ENCODE measurements around the gene HOXC9.

The HOXC9 gene

DNA sequence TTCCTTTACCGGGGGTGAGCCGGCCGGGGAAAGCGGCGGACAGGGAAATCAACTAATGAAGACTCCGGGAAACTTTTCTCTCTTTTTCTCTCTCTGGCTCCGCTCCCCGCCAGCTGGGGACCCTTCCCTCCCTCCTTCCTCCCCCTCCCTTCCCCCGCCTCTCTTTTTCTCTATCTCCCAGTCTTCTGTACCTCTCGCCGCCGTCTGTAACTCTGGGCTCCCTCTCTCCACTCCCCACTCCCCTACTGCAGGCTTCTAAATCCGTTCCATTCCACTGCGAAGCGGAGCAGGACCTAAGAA lies 33.9 kb upstream of the HOXC9 start:
- H3K9ac ChIP-seq: no peak overlapping the region
- no peaks in the 10 kb centered on the region for H3K79me2 ChIP-seq
- H3K4me2 ChIP-seq (ENCODE audit: low read length): no peak overlapping the region
- no peak overlapping the region for H3K27ac ChIP-seq
- no peak overlapping the region for H2AFZ ChIP-seq
- H3K4me3 ChIP-seq (ENCODE audit: low read depth, low read length): no peak overlapping the region
- H3K4me1 ChIP-seq: no peaks in the 10 kb centered on the region
- no peaks in the 10 kb centered on the region for H3K9me3 ChIP-seq (ENCODE audit: control insufficient read depth, low read length)
- H3K27me3 ChIP-seq (ENCODE audit: control insufficient read depth, insufficient read depth, low read length): peaks cover 46% of the 10 kb centered on the region
- TF ChIP-seq CTCF (IDR thresholded peaks at IDR 0.05): no peak
- no peaks in the 10 kb centered on the region for H3K36me3 ChIP-seq (ENCODE audit: control insufficient read depth, insufficient read depth, low read length)

GRCh38 chr12:53966385-53967133 lies 33.4 kb upstream of the HOXC9 start:
- H3K4me1 ChIP-seq: no peaks in the 10 kb centered on the region
- no peaks in the 10 kb centered on the region for H3K36me3 ChIP-seq (ENCODE audit: control insufficient read depth, insufficient read depth, low read length)
- peaks cover 46% of the 10 kb centered on the region for H3K27me3 ChIP-seq (ENCODE audit: control insufficient read depth, insufficient read depth, low read length)
- no peaks in the 10 kb centered on the region for H3K9me3 ChIP-seq (ENCODE audit: control insufficient read depth, low read length)
- H3K4me2 ChIP-seq (ENCODE audit: low read length): no peak overlapping the region
- H3K4me3 ChIP-seq (ENCODE audit: low read depth, low read length): no peak overlapping the region
- H3K27ac ChIP-seq: no peak overlapping the region
- no peak overlapping the region for H3K9ac ChIP-seq
- no peaks in the 10 kb centered on the region for H3K79me2 ChIP-seq
- no peak for TF ChIP-seq CTCF (IDR thresholded peaks at IDR 0.05)
- H2AFZ ChIP-seq: no peak overlapping the region

DNA sequence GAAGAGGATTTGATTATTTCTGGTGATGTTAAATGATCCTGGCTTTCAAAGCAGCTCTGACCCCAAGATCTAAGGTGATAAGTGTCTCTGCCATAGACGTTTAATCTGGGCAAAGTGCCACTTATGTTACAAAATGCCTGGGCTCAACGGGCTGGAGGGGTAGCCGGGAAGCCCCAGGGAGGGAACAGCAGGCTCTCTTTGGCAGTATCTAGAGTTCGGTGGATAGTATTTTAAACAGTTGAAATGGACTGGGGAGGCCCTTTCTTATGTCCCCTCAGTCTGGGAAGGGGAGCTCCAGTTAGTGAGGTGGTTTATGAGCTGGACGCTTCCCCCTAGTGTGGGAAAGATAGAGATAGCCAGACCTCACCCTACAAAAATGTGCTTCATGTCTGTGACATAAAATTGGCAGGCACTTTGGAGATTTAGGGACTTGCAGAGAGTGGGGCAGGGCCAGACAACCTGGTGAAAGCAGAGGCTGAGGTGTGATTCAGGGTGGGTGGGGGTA lies 32.5 kb upstream of the HOXC9 start:
- TF ChIP-seq CTCF (IDR thresholded peaks at IDR 0.05): no peak
- no peak overlapping the region for H3K27ac ChIP-seq
- H3K9ac ChIP-seq: no peak overlapping the region
- no peaks in the 10 kb centered on the region for H3K4me1 ChIP-seq
- peaks cover 41% of the 10 kb centered on the region for H3K27me3 ChIP-seq (ENCODE audit: control insufficient read depth, insufficient read depth, low read length)
- H2AFZ ChIP-seq: no peak overlapping the region
- no peaks in the 10 kb centered on the region for H3K79me2 ChIP-seq
- no peak overlapping the region for H3K4me2 ChIP-seq (ENCODE audit: low read length)
- H3K9me3 ChIP-seq (ENCODE audit: control insufficient read depth, low read length): no peaks in the 10 kb centered on the region
- no peaks in the 10 kb centered on the region for H3K36me3 ChIP-seq (ENCODE audit: control insufficient read depth, insufficient read depth, low read length)
- H3K4me3 ChIP-seq (ENCODE audit: low read depth, low read length): no peak overlapping the region

DNA sequence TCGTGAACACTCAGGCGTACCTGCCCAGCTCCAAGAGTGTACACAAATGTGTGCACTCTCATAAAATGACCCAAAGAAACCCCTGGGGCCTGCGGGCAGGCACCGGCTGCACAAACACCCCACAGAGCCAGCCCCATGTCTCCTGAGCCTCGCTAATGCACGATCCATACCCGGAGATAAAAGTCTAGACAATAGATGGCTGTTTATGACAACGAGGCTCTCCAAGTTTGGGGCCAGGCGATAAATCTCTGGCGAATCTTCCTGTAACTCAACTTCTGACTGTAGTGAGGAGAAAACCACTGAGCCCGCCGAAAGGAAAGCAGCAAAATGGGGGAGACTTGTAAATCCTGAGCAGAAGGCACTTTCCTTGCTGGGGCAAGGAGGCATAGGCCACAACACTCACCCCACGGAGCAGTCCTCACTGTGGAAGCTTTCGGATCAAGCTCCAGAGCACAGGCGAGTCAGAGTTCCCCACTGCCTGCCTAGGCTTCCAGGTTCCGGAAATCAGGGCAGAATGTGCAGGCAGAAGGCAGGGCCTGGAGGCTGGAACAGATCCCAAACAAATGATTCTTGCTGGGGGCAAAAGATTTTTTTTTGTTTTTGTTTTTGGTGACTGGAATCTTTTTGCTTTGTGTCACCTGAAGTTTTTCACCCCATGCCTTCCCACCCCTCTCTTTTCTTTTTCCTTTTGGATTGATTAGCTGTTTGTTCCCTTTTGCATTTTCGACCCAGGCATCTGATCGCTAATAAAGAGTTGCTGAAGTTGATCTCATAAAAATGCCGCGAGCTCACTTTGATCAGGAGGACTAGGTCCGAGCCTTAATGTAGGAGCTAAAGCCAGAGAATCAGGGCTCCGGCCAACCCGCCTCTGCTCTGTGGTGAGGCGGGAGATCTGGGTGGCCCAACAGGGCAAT lies 31.5 kb upstream of the HOXC9 start:
- H3K4me3 ChIP-seq (ENCODE audit: low read depth, low read length): no peak overlapping the region
- no peaks in the 10 kb centered on the region for H3K4me1 ChIP-seq
- H3K27ac ChIP-seq: no peak overlapping the region
- H3K27me3 ChIP-seq (ENCODE audit: control insufficient read depth, insufficient read depth, low read length): peaks cover 42% of the 10 kb centered on the region
- no peaks in the 10 kb centered on the region for H3K9me3 ChIP-seq (ENCODE audit: control insufficient read depth, low read length)
- H2AFZ ChIP-seq: no peak overlapping the region
- no peak overlapping the region for H3K4me2 ChIP-seq (ENCODE audit: low read length)
- H3K9ac ChIP-seq: no peak overlapping the region
- no peaks in the 10 kb centered on the region for H3K36me3 ChIP-seq (ENCODE audit: control insufficient read depth, insufficient read depth, low read length)
- H3K79me2 ChIP-seq: no peaks in the 10 kb centered on the region
- no peak for TF ChIP-seq CTCF (IDR thresholded peaks at IDR 0.05)
